GM12878 (cell line): Measurements from ENCODE around the gene ZNF436.

Experiments
- CBX3 ChIP-seq: fragments of 200-600 bp; sonication (generic); IDR thresholded peaks from 2 replicates; pipeline ENCODE4 v1.6.1; 2016; ENCODE audit warnings: low read depth, borderline replicate concordance
- CBX5 ChIP-seq: sonication (generic); IDR thresholded peaks from 2 replicates; pipeline ENCODE4 v1.6.1; 2016; ENCODE audit warnings: low read depth, moderate library complexity, mild to moderate bottlenecking, inconsistent platforms
- CEBPB ChIP-seq, 2 experiments: fragments of 150-350 bp in 1 of 2; IDR thresholded peaks; 2 replicates each; pipeline ENCODE4 v1.6.1; 2012 to 2014; ENCODE audit warnings: low read depth in 2 of 2, low read length in 2 of 2, borderline replicate concordance in 1 of 2, inconsistent platforms in 1 of 2
- EP300 ChIP-seq, 2 experiments: fragments of 150-350 bp in 1 of 2; IDR thresholded peaks; 2 replicates each; pipeline ENCODE4 v1.6.1; 2011 to 2012; ENCODE audit warnings: low read depth in 2 of 2, low read length in 2 of 2, borderline replicate concordance in 1 of 2, improper control_type of control experiment in 1 of 2, inconsistent platforms in 1 of 2; ENCODE audit not compliant: control insufficient read depth in 1 of 2
- EZH2 ChIP-seq: IDR thresholded peaks from 2 replicates; pipeline ENCODE4 v1.6.1; 2012; ENCODE audit warnings: low read depth, mild to moderate bottlenecking, control low read depth, inconsistent platforms, low read length, borderline replicate concordance; ENCODE audit not compliant: control insufficient read depth
- POLR2AphosphoS5 ChIP-seq: IDR thresholded peaks from 2 replicates; pipeline ENCODE4 v1.6.1; 2011; ENCODE audit warnings: mild to moderate bottlenecking, low read length, inconsistent platforms
- POU2F2 ChIP-seq: IDR thresholded peaks from 3 replicates; pipeline ENCODE4 v1.6.1; 2011; ENCODE audit warnings: low read depth, mild to moderate bottlenecking, low read length, borderline replicate concordance
- RFX5 ChIP-seq: IDR thresholded peaks from 2 replicates; pipeline ENCODE4 v1.6.1; 2011; ENCODE audit warnings: low read depth, low read length, improper control_type of control experiment
- SIN3A ChIP-seq: IDR thresholded peaks from 2 replicates; pipeline ENCODE4 v1.6.1; 2012; ENCODE audit warnings: low read depth, low read length, improper control_type of control experiment
- SIX5 ChIP-seq: IDR thresholded peaks from 2 replicates; pipeline ENCODE4 v1.6.1; 2011; ENCODE audit warnings: mild to moderate bottlenecking, low read depth, low read length, moderate library complexity; ENCODE audit not compliant: severe bottlenecking
- SUZ12 ChIP-seq: fragments of 200-600 bp; sonication (generic); IDR thresholded peaks from one replicate; pipeline ENCODE4 v1.6.1; 2018; ENCODE audit warnings: antibody characterized with exemption, mild to moderate bottlenecking; ENCODE audit not compliant: unreplicated experiment
- ZNF622 ChIP-seq: fragments of 450-650 bp; IDR thresholded peaks from 2 replicates; pipeline ENCODE4 v1.6.1; 2017; ENCODE audit warnings: mild to moderate bottlenecking, inconsistent platforms
- TF ChIP-seq, protein P1 (sequence below): fragments of 450-650 bp; IDR thresholded peaks from 2 replicates; pipeline ENCODE4 v1.6.1; 2016; ENCODE audit warnings: mild to moderate bottlenecking
- TF ChIP-seq, protein P2 (sequence below), 3 experiments: IDR thresholded peaks in 2 of 3; conservative IDR thresholded peaks in 1 of 3; 2 replicates each; pipeline ENCODE4 v1.5.1; 2011; ENCODE audit warnings: low read depth in 3 of 3, low read length in 3 of 3, mild to moderate bottlenecking in 3 of 3, control low read depth in 2 of 3, moderate library complexity in 2 of 3, inconsistent platforms in 1 of 3, mixed read lengths in 1 of 3; ENCODE audit not compliant: control insufficient read depth in 2 of 3, insufficient read depth in 1 of 3; ENCODE audit errors: extremely low read depth in 1 of 3

- TF ChIP-seq ZNF622 (no peak), SUZ12 (no peak), POU2F2 (no peak), SIN3A (no peak), CBX3 (no peak), RFX5 (no peak), CBX5 (no peak), EP300 (IDR thresholded peaks at IDR 0.05; ENCODE audit: borderline replicate concordance in 1 of 2, control insufficient read depth in 1 of 2, low read depth in 2 of 2, low read length in 2 of 2) (no peak), SIX5 (no peak), EZH2 (no peak), POLR2AphosphoS5 (no peak), CEBPB (IDR thresholded peaks at IDR 0.05; ENCODE audit: borderline replicate concordance in 1 of 2, low read depth in 2 of 2, low read length in 2 of 2) (no peak)
- TF ChIP-seq, protein P1, sequence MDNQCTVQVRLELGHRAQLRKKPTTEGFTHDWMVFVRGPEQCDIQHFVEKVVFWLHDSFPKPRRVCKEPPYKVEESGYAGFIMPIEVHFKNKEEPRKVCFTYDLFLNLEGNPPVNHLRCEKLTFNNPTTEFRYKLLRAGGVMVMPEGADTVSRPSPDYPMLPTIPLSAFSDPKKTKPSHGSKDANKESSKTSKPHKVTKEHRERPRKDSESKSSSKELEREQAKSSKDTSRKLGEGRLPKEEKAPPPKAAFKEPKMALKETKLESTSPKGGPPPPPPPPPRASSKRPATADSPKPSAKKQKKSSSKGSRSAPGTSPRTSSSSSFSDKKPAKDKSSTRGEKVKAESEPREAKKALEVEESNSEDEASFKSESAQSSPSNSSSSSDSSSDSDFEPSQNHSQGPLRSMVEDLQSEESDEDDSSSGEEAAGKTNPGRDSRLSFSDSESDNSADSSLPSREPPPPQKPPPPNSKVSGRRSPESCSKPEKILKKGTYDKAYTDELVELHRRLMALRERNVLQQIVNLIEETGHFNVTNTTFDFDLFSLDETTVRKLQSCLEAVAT = peak; percentile 68; the same call in 1 of the 2 replicates
- TF ChIP-seq, protein P2, sequence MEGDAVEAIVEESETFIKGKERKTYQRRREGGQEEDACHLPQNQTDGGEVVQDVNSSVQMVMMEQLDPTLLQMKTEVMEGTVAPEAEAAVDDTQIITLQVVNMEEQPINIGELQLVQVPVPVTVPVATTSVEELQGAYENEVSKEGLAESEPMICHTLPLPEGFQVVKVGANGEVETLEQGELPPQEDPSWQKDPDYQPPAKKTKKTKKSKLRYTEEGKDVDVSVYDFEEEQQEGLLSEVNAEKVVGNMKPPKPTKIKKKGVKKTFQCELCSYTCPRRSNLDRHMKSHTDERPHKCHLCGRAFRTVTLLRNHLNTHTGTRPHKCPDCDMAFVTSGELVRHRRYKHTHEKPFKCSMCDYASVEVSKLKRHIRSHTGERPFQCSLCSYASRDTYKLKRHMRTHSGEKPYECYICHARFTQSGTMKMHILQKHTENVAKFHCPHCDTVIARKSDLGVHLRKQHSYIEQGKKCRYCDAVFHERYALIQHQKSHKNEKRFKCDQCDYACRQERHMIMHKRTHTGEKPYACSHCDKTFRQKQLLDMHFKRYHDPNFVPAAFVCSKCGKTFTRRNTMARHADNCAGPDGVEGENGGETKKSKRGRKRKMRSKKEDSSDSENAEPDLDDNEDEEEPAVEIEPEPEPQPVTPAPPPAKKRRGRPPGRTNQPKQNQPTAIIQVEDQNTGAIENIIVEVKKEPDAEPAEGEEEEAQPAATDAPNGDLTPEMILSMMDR (IDR thresholded peaks at IDR 0.05 in 2 of 3, conservative IDR thresholded peaks at IDR 0.05 in 1 of 3; ENCODE audit: control insufficient read depth in 2 of 3, extremely low read depth in 1 of 3, insufficient read depth in 1 of 3, low read depth in 3 of 3, low read length in 3 of 3) = no peak
Measured at GRCh38 chr1:23367451-23367790, 2.2 kb downstream of the ZNF436 start.
